WTC11 (cell line): Measurements from ENCODE around the gene CADM1.

ENCODE experiments used
- CBFB ChIP-seq: sonication (generic); formaldehyde crosslinking; IDR thresholded peaks from 2 replicates; pipeline ENCODE4 v1.8.1; 2022; ENCODE audit warnings: mild to moderate bottlenecking, low read depth, missing genetic modification reagents
- CTCF ChIP-seq: fragments of 200-600 bp; IDR thresholded peaks from 2 replicates; pipeline ENCODE4 v1.8.0; 2022; ENCODE audit warnings: antibody characterized with exemption
- TP53 ChIP-seq: sonication (generic); formaldehyde crosslinking; IDR thresholded peaks from 2 replicates; pipeline ENCODE4 v1.8.1; 2023; ENCODE audit warnings: mild to moderate bottlenecking, missing genetic modification reagents
- USF1 ChIP-seq: sonication (generic); formaldehyde crosslinking; IDR thresholded peaks from 2 replicates; pipeline ENCODE4 v1.8.0; 2022; ENCODE audit warnings: mild to moderate bottlenecking, missing genetic modification reagents

DNA sequence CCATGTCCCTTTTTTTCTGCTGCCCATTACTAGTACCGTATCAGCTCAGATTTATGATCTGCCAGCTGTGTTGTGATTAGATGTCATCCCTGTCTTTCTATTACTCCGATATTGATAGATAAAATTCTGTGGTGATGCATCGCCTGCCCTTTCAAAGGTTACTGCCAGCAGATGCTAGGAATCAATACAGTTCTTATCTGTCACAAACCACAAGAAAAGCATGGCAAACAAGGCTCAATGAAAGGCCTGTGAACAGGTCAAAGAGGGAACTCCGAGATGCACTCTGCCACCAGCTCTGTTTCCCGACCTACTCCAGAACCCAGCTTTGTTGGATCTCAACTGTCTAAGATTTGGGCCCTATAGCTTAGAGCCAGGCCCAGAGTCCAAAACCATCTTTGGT lies 246.0 kb downstream of the CADM1 start:
- TF ChIP-seq USF1 (CRISPR knock-in tag) (no peak), TP53 (CRISPR knock-in tag) (no peak), CTCF (no peak), CBFB (CRISPR knock-in tag) (no peak)
